GM21515 (cell line): ENCODE measurements around the gene VWA8.

ENCODE experiments used
- ATAC-seq: cut with Tn5 transposase; IDR thresholded peaks from one replicate; pipeline ENCODE4 v1.9.1; 2021; ENCODE audit not compliant: unreplicated experiment

Gene VWA8

GRCh38 chr13:41960637-41961465, at the start of gene VWA8:
Gene VWA8, minus strand, starts transcription at chr13:41961109. Its CDS starts 94 bp downstream, at chr13:41961015.
- peak; percentile 89 for ATAC-seq

GRCh38 chr13:42009057-42009456, 48.1 kb upstream of the VWA8 start:
- ATAC-seq: no peak

- no peak for ATAC-seq
Observed at GRCh38 chr13:42007844-42008243, 46.9 kb upstream of the VWA8 start.

GRCh38 chr13:42002066-42002465, 41.2 kb upstream of the VWA8 start:
- ATAC-seq: no peak

GRCh38 chr13:42001580-42001979, 40.7 kb upstream of the VWA8 start:
- no peak for ATAC-seq

GRCh38 chr13:42000846-42001245, 39.9 kb upstream of the VWA8 start:
- no peak for ATAC-seq

GRCh38 chr13:41997396-41997795, 36.5 kb upstream of the VWA8 start:
- ATAC-seq: no peak

- no peak for ATAC-seq
Observed at GRCh38 chr13:41995946-41996345, 35.0 kb upstream of the VWA8 start.

- no peak for ATAC-seq
Observed at GRCh38 chr13:41995336-41995735, 34.4 kb upstream of the VWA8 start.

- no peak for ATAC-seq
Observed at GRCh38 chr13:41994696-41995095, 33.8 kb upstream of the VWA8 start.

- ATAC-seq: no peak
Observed at GRCh38 chr13:41991936-41992335, 31.0 kb upstream of the VWA8 start.

GRCh38 chr13:41988244-41988643, 27.3 kb upstream of the VWA8 start:
- ATAC-seq: no peak

GRCh38 chr13:41985788-41986508, 25.0 kb upstream of the VWA8 start:
- ATAC-seq: no peak

GRCh38 chr13:41981951-41982715, 21.2 kb upstream of the VWA8 start:
- ATAC-seq: no peak

GRCh38 chr13:41978007-41978406, 17.1 kb upstream of the VWA8 start:
- no peak for ATAC-seq

- ATAC-seq: no peak
Observed at GRCh38 chr13:41976476-41976875, 15.6 kb upstream of the VWA8 start.

- no peak for ATAC-seq
Observed at GRCh38 chr13:41974262-41974900, 13.5 kb upstream of the VWA8 start.

GRCh38 chr13:41973247-41973741, 12.4 kb upstream of the VWA8 start:
- no peak for ATAC-seq

GRCh38 chr13:41971848-41972247, 10.9 kb upstream of the VWA8 start:
- ATAC-seq: no peak

GRCh38 chr13:41970918-41971317, 10.0 kb upstream of the VWA8 start:
- no peak for ATAC-seq

GRCh38 chr13:41970022-41970421, 9.1 kb upstream of the VWA8 start:
- no peak for ATAC-seq
